ENCODE results near the gene DCBLD2.

Gene DCBLD2

GRCh38 chr3:98827221-98827920 is 74.1 kb downstream of the DCBLD2 start:
- DNase-seq = no peak

GRCh38 chr3:98826126-98826525 is 75.4 kb downstream of the DCBLD2 start:
- DNase-seq = no peak

GRCh38 chr3:98824256-98824655 is 77.2 kb downstream of the DCBLD2 start:
- no peak for DNase-seq

- DNase-seq = no peak
Observed at GRCh38 chr3:98823791-98824190, 77.7 kb downstream of the DCBLD2 start.

- no peak for DNase-seq
Observed at GRCh38 chr3:98821063-98821462, 80.4 kb downstream of the DCBLD2 start.

- no peak for DNase-seq
Observed at GRCh38 chr3:98817547-98818041, 83.9 kb downstream of the DCBLD2 start.

GRCh38 chr3:98814817-98815420 is 86.6 kb downstream of the DCBLD2 start:
- no peak for DNase-seq

- no peak for DNase-seq
Observed at GRCh38 chr3:98812851-98813374, 88.6 kb downstream of the DCBLD2 start.

- no peak for DNase-seq
Observed at GRCh38 chr3:98811048-98811447, 90.4 kb downstream of the DCBLD2 start.

- no peak for DNase-seq
Observed at GRCh38 chr3:98809557-98809956, 91.9 kb downstream of the DCBLD2 start.

GRCh38 chr3:98808071-98808470 is 93.4 kb downstream of the DCBLD2 start:
- DNase-seq = no peak

GRCh38 chr3:98807561-98807960 is 93.9 kb downstream of the DCBLD2 start:
- DNase-seq = no peak

GRCh38 chr3:98807011-98807410 is 94.5 kb downstream of the DCBLD2 start:
- DNase-seq = no peak

- no peak for DNase-seq
Observed at GRCh38 chr3:98806521-98806920, 95.0 kb downstream of the DCBLD2 start.

- no peak for DNase-seq
Observed at GRCh38 chr3:98805571-98805970, 95.9 kb downstream of the DCBLD2 start.

- DNase-seq = no peak
Observed at GRCh38 chr3:98801043-98801747, 100.3 kb downstream of the DCBLD2 start.

- DNase-seq = no peak
Observed at GRCh38 chr3:98800401-98800800, 101.1 kb downstream of the DCBLD2 start.

- DNase-seq = no peak
Observed at GRCh38 chr3:98799479-98799878, 102.0 kb downstream of the DCBLD2 start.

GRCh38 chr3:98798820-98799219 is 102.7 kb downstream of the DCBLD2 start:
- no peak for DNase-seq

- no peak for DNase-seq
Observed at GRCh38 chr3:98797905-98798304, 103.6 kb downstream of the DCBLD2 start.

- DNase-seq = no peak
Observed at GRCh38 chr3:98796334-98796733, 105.2 kb downstream of the DCBLD2 start.

- no peak for DNase-seq
Observed at GRCh38 chr3:98793971-98794370, 107.5 kb downstream of the DCBLD2 start.
